ENCODE measurements around the gene DCTN3. TPM values are rescaled to one million over a fixed set of nuclear protein-coding genes. Genes with fewer than 3 reads are reported as not detected.
A peak's percentile ranks its signal among the peaks of the same experiment; 100 is the strongest.

The DCTN3 gene
- polyA plus RNA-seq, 4 donors: 55.7 to 92.9 (median 85.9) TPM

DNA sequence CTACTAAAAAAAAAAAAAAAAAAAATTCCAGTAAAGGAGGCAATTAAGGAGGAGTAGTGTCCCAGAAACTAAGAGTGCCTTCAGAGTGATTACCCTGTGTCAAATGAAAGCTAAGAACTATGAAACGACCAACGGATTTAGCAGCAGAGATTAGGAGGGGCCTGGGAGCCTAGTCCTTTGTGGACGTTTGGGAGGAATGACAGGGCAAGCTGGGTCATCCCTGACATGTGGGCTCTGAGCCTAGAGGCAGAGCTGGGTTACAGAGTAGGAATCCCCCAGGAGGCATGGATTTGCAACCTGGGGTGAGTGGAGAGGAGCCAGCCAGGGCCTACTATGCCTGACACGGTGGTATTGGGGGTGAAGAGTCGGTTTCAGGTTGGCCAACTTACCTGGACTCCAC is 12.9 kb upstream of the DCTN3 start:
- FAIRE-seq: no peak
- no peak for DNase-seq
- Histone ChIP-seq H3K36me3 (ENCODE audit: control insufficient read depth in 3 of 3, insufficient read depth in 2 of 3, low read depth in 1 of 3, low read length in 3 of 3) (peaks cover 0 to 16% (median 0%) of the 10 kb centered on the region in 3 donors), H3K4me1 (ENCODE audit: control insufficient read depth in 3 of 3, insufficient read depth in 2 of 3, low read depth in 1 of 3, low read length in 2 of 3) (peaks cover 0 to 25% (median 2%) of the 10 kb centered on the region in 3 donors), H3K4me3 (ENCODE audit: low read depth in 1 of 3, low read length in 3 of 3) (no peak overlapping the region), H3K27me3 (ENCODE audit: control insufficient read depth in 3 of 3, insufficient read depth in 3 of 3, low read length in 3 of 3) (peaks cover 0 to 27% (median 6%) of the 10 kb centered on the region in 3 donors), H3K9me3 (ENCODE audit: control insufficient read depth in 2 of 2, insufficient read depth in 1 of 2, low read depth in 1 of 2, low read length in 1 of 2) (no peaks in the 10 kb centered on the region), H3K27ac (ENCODE audit: low read depth in 1 of 3, low read length in 2 of 3) (no peak overlapping the region)
- 43 to 65% (median 59%) methylated on average over 5 of the region's 5 CpGs for WGBS, 3 donors

DNA sequence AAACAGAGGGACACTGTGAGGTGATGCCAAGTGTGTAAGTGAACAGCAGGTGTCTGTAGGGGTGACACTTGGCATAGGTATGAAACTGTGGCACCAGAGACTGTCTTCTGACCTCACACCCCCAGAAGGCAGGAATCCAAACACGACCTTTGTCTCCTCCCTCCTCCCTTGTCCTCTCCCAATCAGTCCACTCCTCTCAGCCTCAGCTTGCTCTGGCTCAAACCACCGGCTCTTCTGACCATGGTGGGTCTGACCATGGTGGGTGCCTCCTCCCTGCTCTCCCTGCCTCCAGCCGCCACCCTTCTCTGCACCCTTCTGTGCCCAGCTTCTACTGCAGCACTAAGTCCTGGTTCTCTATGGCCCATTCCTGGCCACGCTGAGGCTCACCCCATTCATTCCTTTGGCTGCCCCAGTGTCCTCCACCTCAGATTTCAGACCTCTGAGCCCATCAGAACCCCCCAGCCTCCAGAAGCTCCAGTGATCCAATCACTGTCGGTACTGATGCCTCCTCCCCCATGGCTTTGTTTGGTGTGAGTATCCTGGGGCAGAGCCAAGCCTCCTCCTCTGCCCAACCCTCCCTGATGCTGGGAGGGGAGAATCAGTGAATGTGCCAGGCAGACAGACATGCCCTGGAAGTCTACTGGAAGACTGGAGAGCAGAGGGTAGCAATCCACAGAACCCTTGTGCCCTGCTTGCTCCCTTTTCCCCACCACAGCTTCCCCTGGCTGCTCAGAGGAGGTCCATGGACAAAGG is 10.3 kb upstream of the DCTN3 start:
- H3K4me1 ChIP-seq (ENCODE audit: control insufficient read depth in 3 of 3, insufficient read depth in 2 of 3, low read depth in 1 of 3, low read length in 2 of 3): peaks cover 0 to 12% (median 2%) of the 10 kb centered on the region in 3 donors
- peaks cover 0 to 53% (median 25%) of the 10 kb centered on the region in 3 donors for H3K27me3 ChIP-seq (ENCODE audit: control insufficient read depth in 3 of 3, insufficient read depth in 3 of 3, low read length in 3 of 3)
- H3K9me3 ChIP-seq (ENCODE audit: control insufficient read depth in 2 of 2, insufficient read depth in 1 of 2, low read depth in 1 of 2, low read length in 1 of 2): no peaks in the 10 kb centered on the region
- FAIRE-seq (no peak), DNase-seq (peak; percentile 39 to 73)
- 17 to 33% (median 25%) methylated on average over 5 of the region's 5 CpGs for WGBS, 3 donors
- no peak overlapping the region for H3K4me3 ChIP-seq (ENCODE audit: low read depth in 1 of 3, low read length in 3 of 3)
- no peak overlapping the region for H3K27ac ChIP-seq (ENCODE audit: low read depth in 1 of 3, low read length in 2 of 3)
- H3K36me3 ChIP-seq (ENCODE audit: control insufficient read depth in 3 of 3, insufficient read depth in 2 of 3, low read depth in 1 of 3, low read length in 3 of 3): peaks cover 0 to 11% (median 0%) of the 10 kb centered on the region in 3 donors

DNA sequence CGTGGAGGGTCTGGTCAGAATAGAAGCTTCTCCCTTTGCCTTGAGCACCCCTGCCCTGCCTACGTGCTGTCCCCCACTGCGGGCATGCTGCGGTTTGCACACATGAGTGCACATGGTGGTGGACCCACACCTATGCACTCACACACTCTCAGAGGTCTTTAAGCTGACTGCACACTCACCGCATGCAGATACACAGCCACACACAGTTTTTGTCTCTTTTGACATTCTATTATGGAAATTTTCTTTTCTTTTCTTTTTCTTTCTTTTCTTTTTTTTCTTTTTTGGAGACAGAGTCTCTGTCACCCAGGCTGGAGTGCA is 9.2 kb upstream of the DCTN3 start:
- no peaks in the 10 kb centered on the region for H3K36me3 ChIP-seq (ENCODE audit: control insufficient read depth in 3 of 3, insufficient read depth in 2 of 3, low read depth in 1 of 3, low read length in 3 of 3)
- no peak overlapping the region for H3K27ac ChIP-seq (ENCODE audit: low read depth in 1 of 3, low read length in 2 of 3)
- peaks cover 0 to 17% (median 2%) of the 10 kb centered on the region in 3 donors for H3K4me1 ChIP-seq (ENCODE audit: control insufficient read depth in 3 of 3, insufficient read depth in 2 of 3, low read depth in 1 of 3, low read length in 2 of 3)
- no peak for FAIRE-seq
- H3K27me3 ChIP-seq (ENCODE audit: control insufficient read depth in 3 of 3, insufficient read depth in 3 of 3, low read length in 3 of 3): peaks cover 0 to 64% (median 33%) of the 10 kb centered on the region in 3 donors
- H3K4me3 ChIP-seq (ENCODE audit: low read depth in 1 of 3, low read length in 3 of 3): peak overlapping the region in 2 of 3 donors; percentile 10 to 49
- DNase-seq: no peak
- no peaks in the 10 kb centered on the region for H3K9me3 ChIP-seq (ENCODE audit: control insufficient read depth in 2 of 2, insufficient read depth in 1 of 2, low read depth in 1 of 2, low read length in 1 of 2)
- WGBS, 3 donors: 27 to 41% (median 37%) methylated on average over 5 of the region's 5 CpGs

DNA sequence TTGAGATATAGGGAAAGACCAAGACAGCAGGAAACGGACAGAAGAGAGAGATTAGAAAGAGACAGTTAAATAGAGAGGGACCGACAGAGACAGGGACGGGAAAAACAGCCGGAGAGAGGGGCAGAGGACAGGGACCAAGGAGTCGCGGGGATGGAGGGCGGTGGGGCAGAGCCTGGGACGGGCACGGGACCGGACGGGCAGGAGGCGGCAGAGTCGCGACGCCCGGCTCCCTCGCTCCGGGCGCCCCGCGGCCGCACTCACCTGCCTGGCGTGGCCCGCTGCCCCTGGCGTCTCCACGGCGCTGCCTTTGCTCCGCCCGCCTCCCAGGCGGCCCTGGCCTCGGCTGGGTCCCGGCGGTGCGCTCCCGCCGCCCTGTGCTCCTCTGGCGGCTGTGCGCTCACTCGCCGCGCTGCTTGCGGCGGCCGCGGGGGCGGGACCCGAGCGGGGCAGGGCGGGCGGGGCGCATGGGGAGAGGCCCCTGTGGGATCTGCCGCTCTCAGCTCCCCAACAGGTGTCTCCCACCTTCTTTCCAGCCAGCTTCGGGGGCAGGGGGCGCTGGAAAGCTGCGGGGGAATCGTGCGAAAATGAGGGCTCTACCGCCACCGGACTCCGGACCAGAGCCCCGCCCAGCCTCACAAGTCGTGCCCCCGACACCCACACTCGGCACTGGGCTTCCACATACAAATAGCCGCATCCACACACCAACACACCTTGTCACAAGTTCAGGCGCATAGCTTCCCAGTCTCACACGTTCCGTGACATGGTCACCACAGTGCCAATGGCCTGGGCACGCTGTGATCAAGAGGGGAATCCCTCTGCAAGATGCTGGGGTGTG is 8.6 kb upstream of the DCTN3 start, which contains the start of gene ARID3C:
ARID3C (minus strand) TSS at position 411 of the 835 bp plus-strand sequence. CDS start 1,052 bp downstream, outside the sequence.
- H3K4me3 ChIP-seq (ENCODE audit: low read depth in 1 of 3, low read length in 3 of 3): peak within 1 kb of the TSS in 2 of 3 donors; percentile 10 to 49
- 1 to 3% (median 2%) methylated on average over 34 to 69 of the region's 69 CpGs for WGBS, 3 donors
- DNase-seq: peak; percentile 56 to 72
- H3K4me1 ChIP-seq (ENCODE audit: control insufficient read depth in 3 of 3, insufficient read depth in 2 of 3, low read depth in 1 of 3, low read length in 2 of 3): peaks cover 0 to 21% (median 2%) of the 10 kb centered on the region in 3 donors
- H3K9me3 ChIP-seq (ENCODE audit: control insufficient read depth in 2 of 2, insufficient read depth in 1 of 2, low read depth in 1 of 2, low read length in 1 of 2): no peaks in the 10 kb centered on the region
- no peak within 1 kb of the TSS for H3K27ac ChIP-seq (ENCODE audit: low read depth in 1 of 3, low read length in 2 of 3)
- H3K36me3 ChIP-seq (ENCODE audit: control insufficient read depth in 3 of 3, insufficient read depth in 2 of 3, low read depth in 1 of 3, low read length in 3 of 3): no peaks in the 10 kb centered on the region
- peaks cover 0 to 70% (median 39%) of the 10 kb centered on the region in 3 donors for H3K27me3 ChIP-seq (ENCODE audit: control insufficient read depth in 3 of 3, insufficient read depth in 3 of 3, low read length in 3 of 3)
- no peak for FAIRE-seq

DNA sequence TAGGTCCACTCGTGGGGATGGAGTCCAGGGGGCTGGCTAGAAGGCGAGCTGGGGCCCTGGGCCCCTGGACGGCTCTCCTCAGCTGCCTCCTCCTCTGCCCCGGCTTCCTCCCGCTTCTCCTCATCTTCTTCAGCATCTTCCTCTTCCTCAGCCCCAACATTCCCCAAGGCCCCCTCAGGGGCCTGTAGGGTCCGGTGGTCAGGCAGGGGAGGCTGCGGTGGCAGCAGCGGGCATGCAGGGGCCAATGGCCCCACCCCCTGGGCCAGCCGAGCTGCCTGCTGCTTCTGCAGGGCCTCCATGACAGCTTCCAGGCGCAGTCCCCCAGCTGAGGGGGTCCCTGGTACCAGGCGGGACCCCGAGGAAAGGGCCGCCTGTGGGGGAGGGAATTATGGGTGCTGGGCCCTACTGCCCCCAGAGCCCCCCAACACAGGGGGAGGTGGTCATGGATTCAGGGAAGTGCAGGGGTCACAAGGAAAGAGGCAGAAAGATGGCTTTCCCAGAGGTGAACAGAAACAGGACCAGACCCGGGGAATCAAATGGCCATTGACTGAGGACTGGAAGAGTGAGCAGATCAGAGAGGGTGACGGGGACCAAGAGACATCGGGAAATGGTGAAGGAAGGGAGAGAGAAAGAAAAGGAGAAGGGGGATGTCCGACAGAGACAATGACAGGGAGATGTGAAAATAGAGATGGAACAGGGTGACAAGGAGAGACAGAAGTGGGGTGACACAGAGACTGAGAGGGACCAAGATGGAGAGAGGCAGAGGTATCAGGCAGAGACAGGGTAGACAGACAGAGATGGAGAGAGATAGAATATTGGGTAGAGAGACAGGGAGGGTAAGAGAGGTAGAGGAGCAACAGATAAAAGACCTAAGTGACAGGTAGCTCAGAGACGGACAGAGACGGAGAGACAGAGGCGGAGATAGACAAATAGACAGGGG is 7.7 kb upstream of the DCTN3 start:
- no peak overlapping the region for H3K27ac ChIP-seq (ENCODE audit: low read depth in 1 of 3, low read length in 2 of 3)
- no peaks in the 10 kb centered on the region for H3K9me3 ChIP-seq (ENCODE audit: control insufficient read depth in 2 of 2, insufficient read depth in 1 of 2, low read depth in 1 of 2, low read length in 1 of 2)
- 33 to 39% (median 38%) methylated on average over 20 of the region's 20 CpGs for whole genome bisulfite sequencing, 3 donors
- H3K36me3 ChIP-seq (ENCODE audit: control insufficient read depth in 3 of 3, insufficient read depth in 2 of 3, low read depth in 1 of 3, low read length in 3 of 3): no peaks in the 10 kb centered on the region
- FAIRE-seq (no peak), DNase-seq (no peak)
- H3K4me1 ChIP-seq (ENCODE audit: control insufficient read depth in 3 of 3, insufficient read depth in 2 of 3, low read depth in 1 of 3, low read length in 2 of 3): peaks cover 0 to 24% (median 2%) of the 10 kb centered on the region in 3 donors
- H3K27me3 ChIP-seq (ENCODE audit: control insufficient read depth in 3 of 3, insufficient read depth in 3 of 3, low read length in 3 of 3): peaks cover 0 to 79% (median 44%) of the 10 kb centered on the region in 3 donors
- peak overlapping the region in 1 of 3 donors; percentile 49 for H3K4me3 ChIP-seq (ENCODE audit: low read depth in 1 of 3, low read length in 3 of 3)

DNA sequence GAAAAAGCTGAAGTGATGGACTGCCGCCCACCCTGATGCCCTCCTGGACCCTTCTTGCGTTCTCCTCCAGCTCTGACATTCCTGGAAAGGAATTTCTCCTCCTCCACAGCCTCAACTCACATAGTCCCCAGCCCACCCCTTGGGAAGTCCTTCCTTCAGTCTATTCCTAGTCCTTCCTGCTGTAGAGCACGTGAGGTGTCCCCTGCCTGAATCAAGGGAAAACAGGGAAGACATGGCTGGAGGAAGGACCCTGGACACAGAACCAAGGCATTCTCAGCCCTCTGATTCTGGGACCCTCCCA is 4.8 kb upstream of the DCTN3 start:
- 40 to 59% (median 53%) methylated on average over 3 of the region's 3 CpGs for WGBS, 3 donors
- FAIRE-seq: no peak
- Histone ChIP-seq H3K4me1 (ENCODE audit: control insufficient read depth in 3 of 3, insufficient read depth in 2 of 3, low read depth in 1 of 3, low read length in 2 of 3) (peaks cover 0 to 25% (median 2%) of the 10 kb centered on the region in 3 donors), H3K9me3 (ENCODE audit: control insufficient read depth in 2 of 2, insufficient read depth in 1 of 2, low read depth in 1 of 2, low read length in 1 of 2) (peaks cover 0 to 2% of the 10 kb centered on the region in 2 donors), H3K27me3 (ENCODE audit: control insufficient read depth in 3 of 3, insufficient read depth in 3 of 3, low read length in 3 of 3) (peaks cover 0 to 92% (median 51%) of the 10 kb centered on the region in 3 donors), H3K36me3 (ENCODE audit: control insufficient read depth in 3 of 3, insufficient read depth in 2 of 3, low read depth in 1 of 3, low read length in 3 of 3) (no peaks in the 10 kb centered on the region), H3K27ac (ENCODE audit: low read depth in 1 of 3, low read length in 2 of 3) (no peak overlapping the region), H3K4me3 (ENCODE audit: low read depth in 1 of 3, low read length in 3 of 3) (no peak overlapping the region)
- DNase-seq: no peak

DNA sequence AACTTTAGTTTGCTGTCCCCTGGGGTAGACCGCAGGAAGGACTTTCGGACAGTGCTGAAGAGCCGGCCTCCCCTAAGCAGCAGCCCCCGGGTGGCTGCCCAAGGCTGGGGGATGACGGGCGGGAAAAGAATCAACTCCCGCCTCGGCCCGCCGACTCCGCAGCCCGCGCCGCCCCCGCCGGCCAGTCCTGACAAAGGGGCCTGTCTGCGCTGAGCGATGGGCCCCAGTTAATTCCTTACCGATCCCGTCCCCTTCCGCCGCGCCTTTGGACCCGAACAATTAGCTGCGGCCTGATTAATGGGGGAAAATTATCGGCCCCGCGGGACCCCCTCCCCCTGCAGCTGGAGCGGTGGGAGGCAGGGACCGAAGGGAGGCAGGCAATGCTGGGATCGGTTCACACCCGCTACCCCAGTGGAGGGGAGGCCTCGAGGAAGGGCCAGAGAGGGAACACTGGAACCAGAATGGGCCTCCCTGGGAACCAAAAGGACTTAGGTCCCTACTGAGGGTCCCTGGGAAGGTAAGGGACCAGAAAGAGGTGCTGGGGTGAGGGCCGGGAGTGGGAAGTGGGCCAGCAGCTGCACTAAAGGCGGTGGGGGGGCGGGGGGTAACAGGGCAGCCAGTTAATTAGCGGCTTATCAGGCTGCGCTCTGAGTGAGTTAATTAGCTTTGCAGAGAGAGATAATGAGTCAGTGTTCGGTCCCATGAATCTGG is 4.3 kb upstream of the DCTN3 start:
- Histone ChIP-seq H3K27ac (ENCODE audit: low read depth in 1 of 3, low read length in 2 of 3) (no peak overlapping the region), H3K9me3 (ENCODE audit: control insufficient read depth in 2 of 2, insufficient read depth in 1 of 2, low read depth in 1 of 2, low read length in 1 of 2) (peaks cover 0 to 2% of the 10 kb centered on the region in 2 donors), H3K27me3 (ENCODE audit: control insufficient read depth in 3 of 3, insufficient read depth in 3 of 3, low read length in 3 of 3) (peaks cover 0 to 87% (median 51%) of the 10 kb centered on the region in 3 donors), H3K4me3 (ENCODE audit: low read depth in 1 of 3, low read length in 3 of 3) (no peak overlapping the region), H3K4me1 (ENCODE audit: control insufficient read depth in 3 of 3, insufficient read depth in 2 of 3, low read depth in 1 of 3, low read length in 2 of 3) (peaks cover 0 to 26% (median 2%) of the 10 kb centered on the region in 3 donors), H3K36me3 (ENCODE audit: control insufficient read depth in 3 of 3, insufficient read depth in 2 of 3, low read depth in 1 of 3, low read length in 3 of 3) (no peaks in the 10 kb centered on the region)
- WGBS, 3 donors: 13 to 27% (median 16%) methylated on average over 39 of the region's 39 CpGs
- FAIRE-seq (no peak), DNase-seq (no peak)

All from small intestine (tissue), 7 donors.